NT2/D1 (cell line): ENCODE measurements around the gene GMPR2.

Source experiments
- DNase-seq: peaks from one replicate; pipeline ENCODE4 v3.0.0-alpha.2; 2011; ENCODE audit warnings: low read depth, low spot score
- H3K27me3 ChIP-seq: 2 replicates; pipeline ENCODE4 v1.6.0; 2011; ENCODE audit warnings: mild to moderate bottlenecking; ENCODE audit not compliant: insufficient read length, insufficient read depth
- H3K36me3 ChIP-seq: 2 replicates; pipeline ENCODE4 v1.6.1; 2011; ENCODE audit warnings: mild to moderate bottlenecking, low read length, mixed read lengths; ENCODE audit not compliant: insufficient read depth, insufficient read length
- H3K4me1 ChIP-seq: 2 replicates; pipeline ENCODE4 v1.5.1; 2011; ENCODE audit not compliant: insufficient read depth, insufficient read length
- H3K4me3 ChIP-seq: 2 replicates; pipeline ENCODE4 v1.5.1; 2011; ENCODE audit warnings: low read depth; ENCODE audit not compliant: insufficient read length
- H3K9ac ChIP-seq: 2 replicates; pipeline ENCODE4 v1.6.0; 2011; ENCODE audit warnings: low read depth; ENCODE audit not compliant: insufficient read length
- H3K9me3 ChIP-seq: 2 replicates; pipeline ENCODE4 v1.5.1; 2011; ENCODE audit warnings: mild to moderate bottlenecking, low read length; ENCODE audit not compliant: insufficient read depth
- SUZ12 ChIP-seq: IDR thresholded peaks from 2 replicates; pipeline ENCODE4 v1.6.1; 2011; ENCODE audit not compliant: insufficient read length, insufficient read depth; ENCODE audit errors: extremely low read depth
- YY1 ChIP-seq: IDR thresholded peaks from 2 replicates; pipeline ENCODE4 v1.6.1; 2011; ENCODE audit not compliant: insufficient read length, insufficient read depth
- ZNF274 ChIP-seq: IDR thresholded peaks from 2 replicates; pipeline ENCODE4 v1.6.1; 2011; ENCODE audit warnings: mild to moderate bottlenecking, low read depth, low read length

Gene GMPR2

GRCh38 chr14:24250354-24250753 is 17.6 kb downstream of the GMPR2 start:
- Histone ChIP-seq H3K9ac (no peak overlapping the region), H3K36me3 (peaks cover 20% of the 10 kb centered on the region), H3K27me3 (no peaks in the 10 kb centered on the region), H3K4me1 (no peaks in the 10 kb centered on the region), H3K9me3 (no peaks in the 10 kb centered on the region), H3K4me3 (no peak overlapping the region)
- no peak for DNase-seq
- no peak for TF ChIP-seq ZNF274
- no peak for TF ChIP-seq SUZ12
- no peak for TF ChIP-seq YY1

GRCh38 chr14:24251880-24252288 is 19.2 kb downstream of the GMPR2 start:
- TF ChIP-seq SUZ12, result no peak
- Histone ChIP-seq H3K27me3 (no peaks in the 10 kb centered on the region), H3K36me3 (peaks cover 26% of the 10 kb centered on the region), H3K9me3 (no peaks in the 10 kb centered on the region), H3K4me3 (no peak overlapping the region), H3K9ac (no peak overlapping the region), H3K4me1 (no peaks in the 10 kb centered on the region)
- no peak for DNase-seq

- TF ChIP-seq YY1 (no peak), SUZ12 (no peak), ZNF274 (no peak)
Measured at GRCh38 chr14:24252289-24253124, 19.8 kb downstream of the GMPR2 start.

GRCh38 chr14:24253936-24254335 is 21.2 kb downstream of the GMPR2 start:
- no peak for TF ChIP-seq SUZ12
- no peak for TF ChIP-seq ZNF274
- no peak for TF ChIP-seq YY1
- Histone ChIP-seq H3K36me3 (peaks cover 30% of the 10 kb centered on the region), H3K9me3 (no peaks in the 10 kb centered on the region), H3K4me3 (no peak overlapping the region), H3K4me1 (peaks cover 3% of the 10 kb centered on the region), H3K9ac (no peak overlapping the region), H3K27me3 (no peaks in the 10 kb centered on the region)
- DNase-seq, result no peak

More at GRCh38 chr14:24252289-24253124, 19.8 kb downstream of the GMPR2 start:
- no peaks in the 10 kb centered on the region for H3K4me1 ChIP-seq
- H3K27me3 ChIP-seq, result no peaks in the 10 kb centered on the region
- H3K36me3 ChIP-seq, result peaks cover 28% of the 10 kb centered on the region
- no peak overlapping the region for H3K9ac ChIP-seq
- no peak for DNase-seq
- no peak overlapping the region for H3K4me3 ChIP-seq
- no peaks in the 10 kb centered on the region for H3K9me3 ChIP-seq

- Histone ChIP-seq H3K9ac (no peak overlapping the region), H3K36me3 (peaks cover 30% of the 10 kb centered on the region), H3K4me3 (no peak overlapping the region), H3K9me3 (no peaks in the 10 kb centered on the region), H3K4me1 (peaks cover 4% of the 10 kb centered on the region), H3K27me3 (no peaks in the 10 kb centered on the region)
- no peak for DNase-seq
- TF ChIP-seq YY1, result no peak
- no peak for TF ChIP-seq ZNF274
- TF ChIP-seq SUZ12, result no peak
Measured at GRCh38 chr14:24254630-24255392, 22.1 kb downstream of the GMPR2 start.

GRCh38 chr14:24255438-24255837 is 22.7 kb downstream of the GMPR2 start:
- TF ChIP-seq SUZ12 (no peak), YY1 (no peak), ZNF274 (no peak)
- H3K9ac ChIP-seq, result no peak overlapping the region
- no peaks in the 10 kb centered on the region for H3K27me3 ChIP-seq
- H3K9me3 ChIP-seq, result no peaks in the 10 kb centered on the region
- no peak for DNase-seq
- H3K36me3 ChIP-seq, result peaks cover 30% of the 10 kb centered on the region
- no peak overlapping the region for H3K4me3 ChIP-seq
- peaks cover 4% of the 10 kb centered on the region for H3K4me1 ChIP-seq

- TF ChIP-seq SUZ12, result no peak
- TF ChIP-seq YY1, result no peak
- no peak for DNase-seq
- H3K4me1 ChIP-seq, result peaks cover 4% of the 10 kb centered on the region
- H3K9ac ChIP-seq, result no peak overlapping the region
- H3K36me3 ChIP-seq, result peaks cover 30% of the 10 kb centered on the region
- no peaks in the 10 kb centered on the region for H3K9me3 ChIP-seq
- no peaks in the 10 kb centered on the region for H3K27me3 ChIP-seq
- no peak overlapping the region for H3K4me3 ChIP-seq
Measured at GRCh38 chr14:24255931-24256711, 23.4 kb downstream of the GMPR2 start.
